Caco-2 (cell line): ENCODE measurements around the gene KCNA1. TPM values are rescaled to one million over a fixed set of nuclear protein-coding genes. Genes with fewer than 3 reads are reported as not detected.

Source experiments
- BruUV-seq: library from RNA; stranded (reverse); fragments of 400-500 nt; replicated peaks from 2 replicates; lab custom pipeline; 2021; lab: Mats Ljungman, UMichigan
- CTCF ChIA-PET: fragments of 300-600 bp; sonication (Branson Sonifier 250); formaldehyde crosslinking; loops from one replicate; lab custom pipeline; 2022; ENCODE audit warnings: antibody characterized with exemption; lab: Charles Lee
- POLR2A ChIA-PET: fragments of 300-600 bp; sonication (Branson Sonifier 250); formaldehyde crosslinking; loops from one replicate; lab custom pipeline; 2022; ENCODE audit warnings: antibody characterized with exemption; lab: Charles Lee
- DNase-seq, 2 experiments: peaks; one replicate each; pipeline versions ENCODE4 v3.0.0 to v3.0.0-alpha.2; 2020 to 2022
- H3K27me3 ChIP-seq: replicated peaks from 2 replicates; pipeline ENCODE4 v1.6.0; 2011; ENCODE audit warnings: low read length; ENCODE audit not compliant: control insufficient read depth, insufficient read depth
- H3K36me3 ChIP-seq: 2 replicates; pipeline ENCODE4 v1.5.1; 2011; ENCODE audit warnings: low read length; ENCODE audit not compliant: control insufficient read depth, insufficient read depth
- H3K4me1 ChIP-seq: fragments of 250-450 bp; sonication (Bioruptor Pico); 2 replicates; pipeline ENCODE4 v1.5.1; 2020; ENCODE audit warnings: mild to moderate bottlenecking
- H3K4me3 ChIP-seq: 2 replicates; pipeline ENCODE4 v1.5.1; 2011; ENCODE audit warnings: low read depth, mild to moderate bottlenecking, control low read depth, low read length
- H3K9me3 ChIP-seq: fragments of 250-450 bp; sonication (Bioruptor Pico); 2 replicates; pipeline ENCODE4 v1.5.1; 2020; ENCODE audit warnings: mild to moderate bottlenecking, moderate library complexity
- H3K27ac Mint-ChIP-seq: one replicate; pipeline ENCODE4 v1.8.0; 2022; ENCODE audit warnings: mixed read lengths; ENCODE audit not compliant: unreplicated experiment
- H3K27me3 Mint-ChIP-seq: one replicate; pipeline ENCODE4 v1.8.0; 2022; ENCODE audit warnings: mixed read lengths; ENCODE audit not compliant: insufficient read depth, unreplicated experiment
- H3K36me3 Mint-ChIP-seq: one replicate; pipeline ENCODE4 v1.8.0; 2022; ENCODE audit warnings: mild to moderate bottlenecking, mixed read lengths; ENCODE audit not compliant: insufficient read depth, unreplicated experiment
- H3K4me1 Mint-ChIP-seq: one replicate; pipeline ENCODE4 v1.8.0; 2022; ENCODE audit warnings: low read depth, mixed read lengths; ENCODE audit not compliant: unreplicated experiment
- H3K4me3 Mint-ChIP-seq: one replicate; pipeline ENCODE4 v1.8.0; 2022; ENCODE audit warnings: mild to moderate bottlenecking, moderate library complexity, mixed read lengths; ENCODE audit not compliant: unreplicated experiment
- H3K9me3 Mint-ChIP-seq: one replicate; pipeline ENCODE4 v1.8.0; 2022; ENCODE audit warnings: mixed read lengths; ENCODE audit not compliant: unreplicated experiment
- CTCF ChIP-seq, 2 experiments: fragments of 200-600 bp in 1 of 2; IDR thresholded peaks; 1 replicate in 1 of 2; 2 replicates in 1 of 2; pipeline versions ENCODE4 v1.5.1 to v1.8.0; 2011 to 2022; ENCODE audit warnings: antibody characterized with exemption in 1 of 2, control low read depth in 1 of 2, inconsistent platforms in 1 of 2, low read depth in 1 of 2, low read length in 1 of 2, mild to moderate bottlenecking in 1 of 2, moderate library complexity in 1 of 2; ENCODE audit not compliant: insufficient read depth in 1 of 2, severe bottlenecking in 1 of 2, unreplicated experiment in 1 of 2
- intact Hi-C: fragments of 100-400 bp; cut with micrococcal nuclease; formaldehyde crosslinking; loops from one replicate; pipeline ENCODE4 v1.10.0; 2022; ENCODE audit not compliant: unreplicated experiment
- total RNA-seq: library from RNA; stranded (reverse); gene quantifications from 2 replicates; pipeline ENCODE4 v1.2.3, GENCODE V29; 2022

Gene KCNA1
- total RNA-seq, 1 experiment from 2014 or later: not detected

DNA sequence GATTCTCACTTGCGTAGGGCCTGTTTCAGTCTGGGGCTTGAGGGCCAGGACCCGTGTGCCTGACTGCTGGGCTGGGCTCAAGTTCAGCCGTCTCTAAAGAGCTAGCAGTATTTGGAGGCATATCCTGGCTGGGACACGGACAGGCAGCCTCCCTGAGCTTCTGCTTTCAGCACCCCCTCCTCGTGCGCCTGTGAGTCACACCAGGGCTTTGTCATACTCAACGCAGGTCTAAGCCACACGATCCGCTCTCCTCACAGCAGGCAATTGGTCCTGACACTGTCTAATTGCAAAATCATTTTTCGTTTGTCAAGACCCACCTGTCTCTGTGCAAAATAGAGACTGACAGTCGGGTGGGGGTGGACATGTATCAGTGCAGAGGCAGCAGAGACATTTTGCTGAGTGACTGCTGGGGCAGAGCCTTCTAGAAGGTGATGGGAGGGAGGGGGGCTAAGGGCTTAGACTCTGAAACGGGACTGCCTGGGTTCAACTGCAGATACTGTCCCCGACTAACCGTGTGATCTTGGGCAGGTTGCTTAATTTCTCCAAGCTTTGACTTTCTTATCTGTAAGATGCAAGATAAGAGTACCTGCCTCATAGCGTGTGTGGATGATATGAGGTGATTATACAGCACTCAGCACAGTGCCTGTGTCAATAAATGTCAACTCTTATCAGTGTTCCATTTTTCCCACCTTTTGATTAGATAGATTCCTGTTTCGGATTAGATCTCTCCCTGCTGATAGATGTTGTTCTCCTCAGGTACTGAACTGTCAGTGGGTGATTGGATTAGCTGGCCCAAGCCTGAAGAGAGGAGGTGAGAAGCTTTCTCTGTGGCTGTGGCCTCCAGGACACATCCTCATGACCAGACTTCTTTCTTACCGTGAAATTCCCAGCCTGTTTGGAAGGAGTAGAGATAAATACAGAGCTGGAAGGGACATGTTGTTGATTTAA is 53.1 kb downstream of the KCNA1 start:
- Histone ChIP-seq H3K4me1 (peaks cover 13% of the 10 kb centered on the region), H3K36me3 (no peaks in the 10 kb centered on the region), H3K9me3 (no peaks in the 10 kb centered on the region), H3K4me3 (no peak overlapping the region), H3K27me3 (peaks cover 4% of the 10 kb centered on the region; the same call in 1 of the 2 replicates)
- Mint-ChIP-seq H3K4me3 (no peak overlapping the region), H3K27ac (no peak overlapping the region), H3K27me3 (peaks cover 49% of the 10 kb centered on the region), H3K36me3 (no peaks in the 10 kb centered on the region), H3K4me1 (peaks cover 16% of the 10 kb centered on the region), H3K9me3 (no peaks in the 10 kb centered on the region)
- TF ChIP-seq CTCF (IDR thresholded peaks at IDR 0.05; ENCODE audit: insufficient read depth in 1 of 2, low read depth in 1 of 2, low read length in 1 of 2, severe bottlenecking in 1 of 2, unreplicated experiment in 1 of 2): no peak
- no TSS peak for BruUV-seq
- intact Hi-C loops: no loop called here
- CTCF ChIA-PET: interaction anchor here (0.8 to 1.8 kb wide), 3 partner anchors 24 to 107 kb away, joined by 3 to 7 read pairs (median 5); no protein-coding TSS in a partner anchor
- POLR2A ChIA-PET: no interaction called here
- peak; percentile 47 to 65 for DNase-seq

Other genes with a start within 250 kb of the KCNA1 start
- not detected in 2 replicates for gene GALNT8, start 189.5 kb upstream of the KCNA1 start, total RNA-seq
- not detected in 2 replicates for gene KCNA5, start 134.0 kb downstream of the KCNA1 start, total RNA-seq